IPS DF 4.7 (cell line): Measurements from ENCODE around the gene TNFSF13B.

Experiments
- DNase-seq: peaks from one replicate; pipeline ENCODE4 v3.0.0-alpha.2; 2013; ENCODE audit warnings: low spot score; ENCODE audit errors: extremely low read depth

Gene TNFSF13B

DNA sequence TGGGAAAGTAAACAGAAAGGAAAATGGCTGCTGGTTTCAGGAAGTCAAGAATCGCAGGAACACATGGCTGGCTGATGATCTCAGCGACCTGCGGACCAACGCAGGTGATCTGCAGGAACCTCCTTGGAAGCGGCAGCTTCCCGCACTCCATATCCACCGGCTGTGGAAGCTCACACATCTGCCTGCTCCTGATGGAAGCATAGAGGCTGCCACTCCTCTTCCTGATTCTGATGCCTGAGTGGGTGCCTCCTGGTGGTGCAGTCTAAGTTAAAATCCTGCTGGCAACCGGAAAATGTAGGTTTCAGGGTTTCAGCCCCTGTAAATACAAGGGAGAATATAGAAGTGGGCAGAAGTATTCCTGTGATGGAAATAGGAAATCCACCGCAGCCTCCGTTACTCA lies 75.5 kb downstream of the TNFSF13B start:
- DNase-seq, result no peak

DNA sequence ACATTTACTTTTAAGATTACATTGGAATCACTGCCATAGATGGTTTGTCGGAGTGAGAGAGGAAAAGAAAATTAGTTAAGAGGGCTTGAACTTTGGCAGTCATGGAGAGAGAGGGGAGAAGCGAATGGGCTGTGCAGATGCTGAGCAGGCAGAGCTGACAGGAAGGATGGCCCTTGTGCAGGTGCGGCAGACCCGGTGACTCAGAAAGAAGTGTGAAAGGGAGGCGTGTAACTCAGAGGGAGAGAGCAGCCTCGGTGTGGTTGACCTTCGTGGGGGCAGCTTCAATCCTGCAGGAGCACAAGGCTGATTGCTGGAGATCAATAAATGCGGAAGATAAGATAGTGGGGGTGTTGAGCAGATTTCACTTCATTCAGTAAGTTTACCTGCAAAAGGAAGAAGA lies 76.9 kb downstream of the TNFSF13B start:
- no peak for DNase-seq

DNA sequence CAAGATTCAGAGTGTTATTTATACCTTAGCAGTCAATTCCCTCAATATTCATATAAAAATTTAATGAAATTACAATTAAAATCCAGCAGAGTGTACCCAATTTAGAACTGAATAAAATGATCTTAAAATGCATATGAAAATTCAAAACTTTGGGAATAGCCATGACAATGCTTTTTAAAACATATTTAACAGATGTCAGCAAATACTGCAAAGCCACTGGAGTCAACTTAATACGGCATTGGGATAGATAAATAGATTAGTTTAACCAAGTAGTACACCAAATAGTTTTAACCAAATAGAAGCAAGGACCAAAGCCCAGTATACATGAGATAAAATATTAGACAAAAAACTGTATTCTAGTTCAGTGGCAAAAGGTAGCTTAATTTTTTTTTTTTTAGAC lies 79.8 kb downstream of the TNFSF13B start:
- no peak for DNase-seq

GRCh38 chr13:108350579-108350978 lies 81.1 kb downstream of the TNFSF13B start:
- DNase-seq, result no peak

DNA sequence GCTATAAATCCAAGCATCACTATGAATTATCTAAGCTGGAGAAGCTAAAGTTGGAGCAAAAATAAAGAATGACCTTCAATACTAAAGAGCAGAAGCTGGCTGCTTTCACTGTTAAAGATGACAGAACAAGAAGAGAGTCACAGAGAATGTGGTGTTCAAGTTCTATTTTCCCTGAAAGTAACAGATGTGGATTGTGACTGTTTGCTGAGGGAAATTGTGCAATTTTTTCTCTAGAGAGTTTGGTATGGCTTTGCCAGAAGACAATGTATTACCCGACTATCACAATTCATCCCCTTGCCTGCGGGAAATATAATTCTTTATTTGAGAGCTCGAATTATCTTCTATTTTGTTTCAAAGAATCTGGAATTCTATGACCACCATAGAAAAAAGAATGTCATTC lies 83.1 kb downstream of the TNFSF13B start:
- DNase-seq, result no peak

DNA sequence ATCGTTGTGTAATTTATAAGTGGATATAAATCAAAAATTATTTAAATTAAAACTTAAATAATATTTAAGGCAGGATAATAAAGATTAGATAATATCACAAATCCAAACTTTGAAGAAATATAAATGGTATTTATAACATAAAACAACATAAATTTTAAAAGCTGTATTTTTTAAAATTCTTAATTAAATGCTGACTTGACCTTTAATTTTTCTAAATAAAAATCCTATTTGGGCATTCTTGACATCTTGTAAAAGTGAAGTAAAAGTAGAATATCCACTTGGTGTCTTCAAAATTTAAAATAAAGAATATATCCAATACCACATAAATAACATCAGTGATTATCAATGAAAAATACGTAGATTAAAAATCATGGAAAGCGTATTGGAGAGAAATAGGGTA lies 87.7 kb downstream of the TNFSF13B start:
- DNase-seq, result no peak
